Cardiac muscle cell (in vitro differentiated cells and primary cell): ENCODE data around the gene CR1. TPM values are rescaled to one million over a fixed set of nuclear protein-coding genes. Genes with fewer than 3 reads are reported as not detected.
A peak's percentile ranks its signal among the peaks of the same experiment; 100 is the strongest.

Experiments
- DNase-seq, 2 donors: peaks; one replicate each; pipeline versions ENCODE4 v3.0.0 to v3.0.0-alpha.2; 2010 to 2017; ENCODE audit warnings: low read depth in 1 of 2, low spot score in 1 of 2
- H3K27ac ChIP-seq: fragments of 200-600 bp; sonication (generic); 2 replicates; pipeline ENCODE4 v1.5.1; 2016
- H3K27me3 ChIP-seq: fragments of 200-600 bp; sonication (generic); 2 replicates; pipeline ENCODE4 v1.6.0; 2016; ENCODE audit warnings: control low read depth
- H3K36me3 ChIP-seq: fragments of 200-600 bp; sonication (generic); 2 replicates; pipeline ENCODE4 v1.5.1; 2016; ENCODE audit warnings: control low read depth
- H3K4me1 ChIP-seq: fragments of 200-600 bp; sonication (generic); 2 replicates; pipeline ENCODE4 v1.8.1; 2017; ENCODE audit warnings: low read depth, mild to moderate bottlenecking, mixed run types
- H3K4me3 ChIP-seq: fragments of 200-600 bp; sonication (generic); 2 replicates; pipeline ENCODE4 v1.5.1; 2016; ENCODE audit warnings: mild to moderate bottlenecking
- H3K9me3 ChIP-seq: fragments of 200-600 bp; sonication (generic); 2 replicates; pipeline ENCODE4 v1.5.1; 2017; ENCODE audit warnings: low read depth, mild to moderate bottlenecking, control low read depth
- polyA plus RNA-seq: library from polyadenylated mRNA; unstranded; fragments of >200 nt; fragmentation: Nextera tagmentation; extraction: Ambion mirVana; gene quantifications from 2 replicates; pipeline ENCODE4 v1.2.1, GENCODE V29; 2016
- total RNA-seq: library from RNA; depleted of rRNA; stranded (reverse); fragments of >200 nt; gene quantifications from 2 replicates; pipeline ENCODE4 v1.2.3, GENCODE V29; 2016
- TF ChIP-seq, protein P1 (sequence below): IDR thresholded peaks from 2 replicates; pipeline ENCODE4 v1.5.1; 2012; ENCODE audit warnings: low read depth, mild to moderate bottlenecking, low read length

The CR1 gene
- total and polyA plus RNA-seq, 2 experiments from 2014 or later = not detected

DNA sequence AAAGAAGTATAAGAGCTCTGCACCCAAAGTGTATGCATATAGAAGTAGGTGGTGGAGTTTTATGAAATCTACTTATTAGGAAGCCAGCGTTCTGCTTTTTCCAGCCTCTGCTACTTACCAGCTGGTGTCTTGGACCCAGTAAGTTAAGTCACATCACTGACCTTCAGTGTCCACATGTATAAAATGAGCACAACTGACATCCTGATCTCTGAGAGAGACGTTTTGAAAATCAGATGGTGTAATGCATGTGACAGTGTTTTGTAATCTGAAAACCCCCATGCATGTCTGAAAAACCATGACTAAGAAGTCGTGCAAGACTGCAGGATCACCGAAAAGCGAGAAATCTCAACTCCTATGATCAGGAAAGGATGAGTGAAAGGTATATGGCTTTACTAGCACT is 2.0 kb downstream of the CR1 start:
- no peak for DNase-seq
- Histone ChIP-seq H3K27ac (no peak overlapping the region), H3K9me3 (no peaks in the 10 kb centered on the region), H3K27me3 (peaks cover 93% of the 10 kb centered on the region), H3K36me3 (no peaks in the 10 kb centered on the region), H3K4me3 (no peak overlapping the region), H3K4me1 (no peaks in the 10 kb centered on the region)
- TF ChIP-seq, protein P1, sequence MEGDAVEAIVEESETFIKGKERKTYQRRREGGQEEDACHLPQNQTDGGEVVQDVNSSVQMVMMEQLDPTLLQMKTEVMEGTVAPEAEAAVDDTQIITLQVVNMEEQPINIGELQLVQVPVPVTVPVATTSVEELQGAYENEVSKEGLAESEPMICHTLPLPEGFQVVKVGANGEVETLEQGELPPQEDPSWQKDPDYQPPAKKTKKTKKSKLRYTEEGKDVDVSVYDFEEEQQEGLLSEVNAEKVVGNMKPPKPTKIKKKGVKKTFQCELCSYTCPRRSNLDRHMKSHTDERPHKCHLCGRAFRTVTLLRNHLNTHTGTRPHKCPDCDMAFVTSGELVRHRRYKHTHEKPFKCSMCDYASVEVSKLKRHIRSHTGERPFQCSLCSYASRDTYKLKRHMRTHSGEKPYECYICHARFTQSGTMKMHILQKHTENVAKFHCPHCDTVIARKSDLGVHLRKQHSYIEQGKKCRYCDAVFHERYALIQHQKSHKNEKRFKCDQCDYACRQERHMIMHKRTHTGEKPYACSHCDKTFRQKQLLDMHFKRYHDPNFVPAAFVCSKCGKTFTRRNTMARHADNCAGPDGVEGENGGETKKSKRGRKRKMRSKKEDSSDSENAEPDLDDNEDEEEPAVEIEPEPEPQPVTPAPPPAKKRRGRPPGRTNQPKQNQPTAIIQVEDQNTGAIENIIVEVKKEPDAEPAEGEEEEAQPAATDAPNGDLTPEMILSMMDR = no peak

- Histone ChIP-seq H3K27me3 (peaks cover 88% of the 10 kb centered on the region), H3K9me3 (no peaks in the 10 kb centered on the region), H3K4me3 (no peak overlapping the region), H3K27ac (no peak overlapping the region), H3K4me1 (no peaks in the 10 kb centered on the region), H3K36me3 (no peaks in the 10 kb centered on the region)
- DNase-seq = peak; percentile 70 to 84
- TF ChIP-seq, protein P1 = peak; percentile 74
Observed at GRCh38 chr1:207499573-207499972, 3.6 kb downstream of the CR1 start.

DNA sequence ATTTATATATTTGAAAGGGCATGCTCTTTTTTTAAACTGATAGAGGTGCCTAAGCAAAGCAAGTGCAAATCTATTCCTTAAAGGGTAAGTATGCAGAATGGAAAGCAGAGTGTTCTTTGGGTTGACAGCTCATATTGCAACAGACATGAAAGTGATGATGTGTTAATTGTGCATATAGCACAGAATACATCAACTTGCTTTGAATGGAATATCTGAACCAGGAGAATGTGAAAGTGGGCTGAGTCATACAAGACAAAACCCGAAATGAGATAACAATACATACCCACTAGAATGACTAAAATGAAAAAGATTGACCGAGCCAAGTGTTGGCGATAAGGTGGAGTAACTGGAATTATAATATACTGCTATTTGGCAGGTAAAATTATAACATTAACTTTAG is 4.3 kb downstream of the CR1 start:
- TF ChIP-seq, protein P1 = no peak
- no peak overlapping the region for H3K4me3 ChIP-seq
- H3K36me3 ChIP-seq = no peaks in the 10 kb centered on the region
- DNase-seq = no peak
- H3K4me1 ChIP-seq = no peaks in the 10 kb centered on the region
- H3K9me3 ChIP-seq = no peaks in the 10 kb centered on the region
- peaks cover 83% of the 10 kb centered on the region for H3K27me3 ChIP-seq
- no peak overlapping the region for H3K27ac ChIP-seq

DNA sequence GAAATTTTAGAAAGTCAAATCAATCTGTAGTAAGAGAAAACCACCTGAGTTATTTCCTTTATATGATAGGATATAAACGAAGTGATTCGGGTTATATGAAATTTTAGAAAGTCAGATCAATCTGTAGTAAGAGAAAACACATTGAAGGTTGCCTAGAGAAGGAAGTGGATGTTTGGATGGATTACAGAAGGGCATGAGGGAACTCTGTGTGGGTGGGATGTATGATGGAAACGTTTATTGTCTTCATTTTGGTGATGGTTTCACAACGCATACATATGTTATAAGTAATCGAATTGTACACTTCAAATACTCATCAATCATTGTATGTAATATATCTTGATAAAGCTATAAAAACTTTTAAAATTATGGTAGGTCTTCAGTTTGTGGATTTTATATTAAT is 5.1 kb downstream of the CR1 start:
- Histone ChIP-seq H3K36me3 (no peaks in the 10 kb centered on the region), H3K9me3 (no peaks in the 10 kb centered on the region), H3K4me1 (no peaks in the 10 kb centered on the region), H3K27me3 (peaks cover 76% of the 10 kb centered on the region), H3K27ac (no peak overlapping the region), H3K4me3 (no peak overlapping the region)
- DNase-seq = no peak
- TF ChIP-seq, protein P1 = no peak

- Histone ChIP-seq H3K36me3 (no peaks in the 10 kb centered on the region), H3K27ac (no peak overlapping the region), H3K4me1 (no peaks in the 10 kb centered on the region), H3K4me3 (no peak overlapping the region), H3K27me3 (peaks cover 59% of the 10 kb centered on the region), H3K9me3 (no peaks in the 10 kb centered on the region)
- no peak for DNase-seq
- TF ChIP-seq, protein P1 = no peak
Observed at GRCh38 chr1:207502726-207503125, 6.8 kb downstream of the CR1 start.

DNA sequence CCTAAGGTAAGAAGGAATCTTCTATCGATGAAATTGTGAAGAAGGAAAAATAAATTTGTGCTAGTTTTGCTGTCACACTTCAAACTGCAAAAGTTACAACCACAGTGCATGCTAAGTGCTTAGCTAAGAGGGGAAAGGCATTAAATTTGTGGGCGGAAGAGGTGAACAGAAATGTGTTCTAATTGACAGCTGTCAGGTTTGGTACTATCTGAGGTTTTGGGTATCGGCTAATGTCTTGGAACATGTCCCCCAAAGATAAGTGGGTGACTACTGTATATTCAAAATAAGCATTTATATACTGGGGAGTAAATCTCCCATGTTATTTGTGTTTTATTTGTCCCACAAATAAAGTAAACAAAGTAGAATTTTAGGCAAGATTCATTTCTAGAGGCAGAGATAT is 8.0 kb downstream of the CR1 start:
- no peak overlapping the region for H3K27ac ChIP-seq
- TF ChIP-seq, protein P1 = no peak
- no peaks in the 10 kb centered on the region for H3K36me3 ChIP-seq
- H3K4me1 ChIP-seq = no peaks in the 10 kb centered on the region
- H3K27me3 ChIP-seq = peaks cover 49% of the 10 kb centered on the region
- no peak overlapping the region for H3K4me3 ChIP-seq
- H3K9me3 ChIP-seq = no peaks in the 10 kb centered on the region
- DNase-seq = no peak
